HG03280 (cell line): ENCODE data around the gene ARHGEF28.

Source experiments
- ATAC-seq: cut with Tn5 transposase; IDR thresholded peaks from one replicate; pipeline ENCODE4 v1.9.1; 2021; ENCODE audit warnings: mild to moderate bottlenecking, moderate library complexity; ENCODE audit not compliant: unreplicated experiment

Gene ARHGEF28

GRCh38 chr5:73625944-73626811 is at the start of gene ARHGEF28:
Gene ARHGEF28, plus strand, starts transcription at chr5:73626196. Its CDS starts 58,656 bp downstream, at chr5:73684852.
- ATAC-seq, result peak; percentile 72

- ATAC-seq, result no peak
These were observed 43.5 kb upstream of the ARHGEF28 start for GRCh38 chr5:73582285-73583145.

GRCh38 chr5:73587923-73588322 is 38.1 kb upstream of the ARHGEF28 start:
- ATAC-seq, result peak; percentile 70

- ATAC-seq, result peak; percentile 61
These were observed 34.8 kb upstream of the ARHGEF28 start for GRCh38 chr5:73591102-73591695.

GRCh38 chr5:73591698-73592501 is 34.1 kb upstream of the ARHGEF28 start:
- no peak for ATAC-seq

- ATAC-seq, result no peak
These were observed 33.4 kb upstream of the ARHGEF28 start for GRCh38 chr5:73592551-73592950.

- no peak for ATAC-seq
These were observed 29.2 kb upstream of the ARHGEF28 start for GRCh38 chr5:73596705-73597328.

GRCh38 chr5:73599380-73599779 is 26.6 kb upstream of the ARHGEF28 start:
- ATAC-seq, result no peak

GRCh38 chr5:73603998-73604397 is 22.0 kb upstream of the ARHGEF28 start:
- no peak for ATAC-seq

- no peak for ATAC-seq
These were observed 20.5 kb upstream of the ARHGEF28 start for GRCh38 chr5:73605223-73606087.

GRCh38 chr5:73606206-73606753 is 19.7 kb upstream of the ARHGEF28 start:
- no peak for ATAC-seq

GRCh38 chr5:73607228-73607627 is 18.8 kb upstream of the ARHGEF28 start:
- ATAC-seq, result no peak

GRCh38 chr5:73612799-73613198 is 13.2 kb upstream of the ARHGEF28 start:
- ATAC-seq, result no peak

- no peak for ATAC-seq
These were observed 10.9 kb upstream of the ARHGEF28 start for GRCh38 chr5:73615085-73615484.

GRCh38 chr5:73615947-73616346 is 10.0 kb upstream of the ARHGEF28 start:
- ATAC-seq, result no peak

GRCh38 chr5:73617510-73618279 is 8.3 kb upstream of the ARHGEF28 start:
- peak; percentile 81 for ATAC-seq

GRCh38 chr5:73619606-73620333 is 6.2 kb upstream of the ARHGEF28 start:
- ATAC-seq, result no peak
